K562 (cell line): ENCODE data around the gene LRRC7. TPM values are rescaled to one million over a fixed set of nuclear protein-coding genes. Genes with fewer than 3 reads are reported as not detected.

Experiments used
- ATAC-seq: fragments of 200-7000 bp; cut with Tn5 transposase; 3 replicates; pipeline ENCODE4 v1.9.1; 2020; ENCODE audit warnings: moderate library complexity
- BruUV-seq: library from RNA; stranded (reverse); fragments of 400-500 nt; replicated peaks from 2 replicates; lab custom pipeline; 2021; lab: Mats Ljungman, UMichigan
- CTCF ChIA-PET: fragments of 300-600 bp; formaldehyde crosslinking; extraction: SDS; loops from one replicate; lab custom pipeline; 2021; ENCODE audit warnings: low intra/inter-chr PET ratio; lab: Yijun Ruan, JAX
- POLR2A ChIA-PET: fragments of 300-600, 350-650 bp; sonication (Branson Sonifier 250); formaldehyde crosslinking; extraction: SDS; loops from one replicate; lab custom pipeline; 2021; ENCODE audit warnings: antibody characterized with exemption, inconsistent platforms; lab: Yijun Ruan, JAX
- DNase-seq, 4 experiments: peaks; one replicate each; pipeline versions ENCODE4 v3.0.0 to v3.0.0-alpha.2; 2011 to 2018; ENCODE audit warnings: low spot score in 3 of 4, mixed read lengths in 3 of 4; ENCODE audit errors: extremely low read depth in 1 of 4
- FAIRE-seq: peaks from 2 replicates; lab custom pipeline; 2011; peaks lifted over from hg19 to GRCh38; lab: Jason Lieb, UNC
- H2AFZ ChIP-seq: 2 replicates; pipeline ENCODE4 v1.6.0; 2011; ENCODE audit warnings: low read depth, low read length, control low read depth, inconsistent platforms
- H3K27ac ChIP-seq: fragments of 200-600 bp; 3 replicates; pipeline ENCODE4 v1.8.0; 2011; ENCODE audit warnings: low read depth, mild to moderate bottlenecking, control low read depth, inconsistent platforms, low read length, moderate library complexity, mixed read lengths; ENCODE audit errors: extremely low read depth
- H3K27me3 ChIP-seq, 2 experiments: fragments of 300-600 bp in 1 of 2; 2 replicates in 1 of 2; 3 replicates in 1 of 2; pipeline versions ENCODE4 v1.6.0 to v1.8.0; 2011; ENCODE audit warnings: inconsistent platforms in 2 of 2, low read length in 2 of 2, mild to moderate bottlenecking in 1 of 2, mixed read lengths in 1 of 2, moderate library complexity in 1 of 2; ENCODE audit not compliant: control insufficient read depth in 2 of 2, insufficient read depth in 2 of 2
- H3K36me3 ChIP-seq: fragments of 300-600 bp; 3 replicates; pipeline ENCODE4 v1.8.0; 2011; ENCODE audit warnings: mild to moderate bottlenecking, low read length, inconsistent platforms; ENCODE audit not compliant: control insufficient read depth, insufficient read depth
- H3K4me1 ChIP-seq, 2 experiments: fragments of 200-600 bp in 1 of 2; replicated peaks in 1 of 2; 2 replicates in 1 of 2; 3 replicates in 1 of 2; pipeline versions ENCODE4 v1.5.1 to v1.8.0; 2011; ENCODE audit warnings: inconsistent platforms in 2 of 2, low read length in 2 of 2, mild to moderate bottlenecking in 1 of 2, mixed read lengths in 1 of 2, moderate library complexity in 1 of 2; ENCODE audit not compliant: control insufficient read depth in 2 of 2, insufficient read depth in 2 of 2
- H3K4me2 ChIP-seq: 2 replicates; pipeline ENCODE4 v1.6.1; 2011; ENCODE audit warnings: low read length, control low read depth, inconsistent platforms, mixed read lengths; ENCODE audit not compliant: insufficient read depth
- H3K4me3 ChIP-seq: fragments of 200-600 bp; sonication (generic), shearing (Covaris generic); 2 replicates; pipeline ENCODE4 v1.5.1; 2016; ENCODE audit warnings: control low read depth, inconsistent platforms
- H3K79me2 ChIP-seq: fragments of 200-600 bp; 3 replicates; pipeline ENCODE4 v1.8.0; 2011; ENCODE audit warnings: low read length, inconsistent platforms; ENCODE audit not compliant: control insufficient read depth, insufficient read depth
- H3K9ac ChIP-seq, 2 experiments: 2 replicates each; pipeline versions ENCODE4 v1.6.0 to v1.6.1; 2011; ENCODE audit warnings: low read depth in 2 of 2, low read length in 2 of 2, control low read depth in 1 of 2, inconsistent platforms in 1 of 2, mild to moderate bottlenecking in 1 of 2, mixed read lengths in 1 of 2; ENCODE audit not compliant: insufficient read depth in 1 of 2
- H3K9me1 ChIP-seq: one replicate; pipeline ENCODE4 v1.6.0; 2011; ENCODE audit warnings: inconsistent platforms, mild to moderate bottlenecking, low read length, moderate library complexity; ENCODE audit not compliant: control insufficient read depth, insufficient read depth
- H3K9me3 ChIP-seq: replicated peaks from 2 replicates; pipeline ENCODE4 v1.5.1; 2011; ENCODE audit warnings: low read depth, low read length, inconsistent platforms; ENCODE audit not compliant: control insufficient read depth, insufficient read depth
- H4K20me1 ChIP-seq: replicated peaks from 2 replicates; pipeline ENCODE4 v1.6.1; 2011; ENCODE audit warnings: low read length, inconsistent platforms, mixed read lengths; ENCODE audit not compliant: control insufficient read depth, insufficient read depth
- C11orf30 ChIP-seq: fragments of 450-650 bp; IDR thresholded peaks from 2 replicates; pipeline ENCODE4 v1.6.1; 2016; ENCODE audit warnings: low read depth, mild to moderate bottlenecking
- MAFF ChIP-seq: IDR thresholded peaks from 2 replicates; pipeline ENCODE4 v1.6.1; 2012; ENCODE audit warnings: low read length, improper control_type of control experiment
- MAFG ChIP-seq: fragments of 450-650 bp; conservative IDR thresholded peaks from 2 replicates; pipeline ENCODE4 v1.6.1; 2016; ENCODE audit warnings: missing genetic modification characterization, missing compliant biosample characterization
- NCOA2 ChIP-seq, 2 experiments: fragments of 450-650 bp; IDR thresholded peaks; 2 replicates each; pipeline ENCODE4 v1.6.1; 2018; ENCODE audit warnings: mild to moderate bottlenecking in 2 of 2, moderate library complexity in 1 of 2; ENCODE audit not compliant: partially characterized antibody in 2 of 2
- NR1H2 ChIP-seq: sonication (generic); formaldehyde crosslinking; IDR thresholded peaks from 2 replicates; pipeline ENCODE4 v1.4.0; 2020; ENCODE audit warnings: mild to moderate bottlenecking, missing genetic modification reagents
- SNRNP70 ChIP-seq: fragments of 200-400 bp; formaldehyde crosslinking; optimal IDR thresholded peaks from 2 replicates; pipeline ENCODE3; 2017; ENCODE audit warnings: low read depth, low read length
- STAG1 ChIP-seq: sonication (generic); formaldehyde crosslinking; IDR thresholded peaks from 2 replicates; pipeline ENCODE4 v1.5.0; 2020; ENCODE audit warnings: missing genetic modification reagents, borderline replicate concordance
- ZBTB9 ChIP-seq: fragments of 450-650 bp; formaldehyde crosslinking; IDR thresholded peaks from 2 replicates; pipeline ENCODE4 v1.4.0; 2020; ENCODE audit warnings: mild to moderate bottlenecking, moderate library complexity
- ZNF280A ChIP-seq: fragments of 450-650 bp; IDR thresholded peaks from 2 replicates; pipeline ENCODE4 v1.6.1; 2018; ENCODE audit warnings: mild to moderate bottlenecking, low read depth; ENCODE audit not compliant: partially characterized antibody
- ZNF316 ChIP-seq: fragments of 450-650 bp; IDR thresholded peaks from 2 replicates; pipeline ENCODE4 v1.6.1; 2016
- ZNF431 ChIP-seq: sonication (generic); formaldehyde crosslinking; IDR thresholded peaks from 2 replicates; pipeline ENCODE4 v1.8.0; 2022; ENCODE audit warnings: mild to moderate bottlenecking, missing genetic modification reagents
- ZNF445 ChIP-seq: fragments of 250-450 bp; sonication (Bioruptor Pico); IDR thresholded peaks from 2 replicates; pipeline ENCODE4 v1.4.0; 2020; ENCODE audit warnings: low read depth, mild to moderate bottlenecking, moderate library complexity
- WGBS: fragments of 100-300 bp; shearing (Covaris generic); methylation state at CpG from one replicate; pipeline ENCODE4 v1.1.6; 2016; ENCODE audit warnings: low coverage, mixed read lengths; ENCODE audit not compliant: insufficient coverage; ENCODE audit errors: missing lambda C conversion rate; 5-methylcytosine and 5-hydroxymethylcytosine counted together
- in situ Hi-C: fragments of 300-500 bp; cut with MboI; formaldehyde crosslinking; loops from 4 replicates; pipeline ENCODE4 v1.15.0; 2018; ENCODE audit warnings: inconsistent platforms, mixed read lengths
- intact Hi-C: fragments of 100-400 bp; cut with micrococcal nuclease; formaldehyde crosslinking; loops from 2 replicates; pipeline ENCODE4 v1.14.2; 2022
- polyA plus RNA-seq, 8 experiments: library from polyadenylated mRNA; depleted of rRNA in 4 of 8; stranded (reverse) in 5 of 8; unstranded in 3 of 8; fragments of >200 nt; fragmentation: Nextera tagmentation in 2 of 8; fragmentation: Illumina TruSeq in 1 of 8; extraction: Ambion mirVana in 2 of 8; extraction: Trizol in 1 of 8; gene quantifications; 2 replicates each; pipeline versions ENCODE4 v1.2.1 to v1.2.3, GENCODE V29; 2011 to 2014; ENCODE audit warnings: inconsistent platforms in 1 of 8, missing spikeins in 1 of 8
- total RNA-seq, 7 experiments: library from RNA; depleted of rRNA in 6 of 7; stranded (reverse); fragments of >200 nt in 6 of 7; fragmentation: Illumina TruSeq in 2 of 7; extraction: Trizol in 2 of 7; gene quantifications; 2 replicates each; pipeline versions ENCODE4 v1.2.1 to v1.2.3, GENCODE V29; 2011 to 2021; ENCODE audit warnings: low replicate concordance in 1 of 7

LRRC7 gene
- total and polyA plus RNA-seq, 9 of the 15 experiments (the other 6 are each of a cell fraction or from before 2014, with no cell fraction given), result 0.09 to 0.94 (median 0.49) TPM

GRCh38 chr1:70086897-70087296 lies 519.2 kb downstream of the LRRC7 start:
- FAIRE-seq (no peak), DNase-seq (no peak), ATAC-seq (no peak)
- H3K4me1 ChIP-seq, result no peaks in the 10 kb centered on the region
- BruUV-seq, result no TSS peak
- H3K4me2 ChIP-seq, result no peak overlapping the region
- TF ChIP-seq ZNF445 (CRISPR knock-in tag) (no peak), NCOA2 (IDR thresholded peaks at IDR 0.05; ENCODE audit: partially characterized antibody in 2 of 2) (no peak), ZNF280A (no peak), SNRNP70 (no peak), MAFF (peak; percentile 41; the same call in 1 of the 2 replicates), ZNF316 (peak; percentile 64), MAFG (tag) (0 out of 2 replicates have a peak, but pooled peaks have one; percentile 7), NR1H2 (no peak), C11orf30 (peak; percentile 31; the same call in 1 of the 2 replicates), ZNF431 (CRISPR knock-in tag) (no peak), ZBTB9 (no peak), STAG1 (CRISPR knock-in tag) (no peak)
- no peaks in the 10 kb centered on the region for H3K79me2 ChIP-seq
- H3K9me3 ChIP-seq, result no peaks in the 10 kb centered on the region
- no peak overlapping the region for H3K4me3 ChIP-seq
- CTCF ChIA-PET, result no interaction called here
- no peak overlapping the region for H3K27ac ChIP-seq
- 44% methylated on average over 1 of the region's 1 CpG for WGBS
- intact Hi-C loops, result no loop called here
- in situ Hi-C loops, result no loop called here
- no peak overlapping the region for H3K9ac ChIP-seq
- H3K36me3 ChIP-seq, result no peaks in the 10 kb centered on the region
- no peaks in the 10 kb centered on the region for H3K27me3 ChIP-seq
- no peaks in the 10 kb centered on the region for H3K9me1 ChIP-seq
- H2AFZ ChIP-seq, result no peak overlapping the region
- POLR2A ChIA-PET, result no interaction called here
- H4K20me1 ChIP-seq, result no peaks in the 10 kb centered on the region
